ENCODE results near the gene C10orf95.

C10orf95 gene

DNA sequence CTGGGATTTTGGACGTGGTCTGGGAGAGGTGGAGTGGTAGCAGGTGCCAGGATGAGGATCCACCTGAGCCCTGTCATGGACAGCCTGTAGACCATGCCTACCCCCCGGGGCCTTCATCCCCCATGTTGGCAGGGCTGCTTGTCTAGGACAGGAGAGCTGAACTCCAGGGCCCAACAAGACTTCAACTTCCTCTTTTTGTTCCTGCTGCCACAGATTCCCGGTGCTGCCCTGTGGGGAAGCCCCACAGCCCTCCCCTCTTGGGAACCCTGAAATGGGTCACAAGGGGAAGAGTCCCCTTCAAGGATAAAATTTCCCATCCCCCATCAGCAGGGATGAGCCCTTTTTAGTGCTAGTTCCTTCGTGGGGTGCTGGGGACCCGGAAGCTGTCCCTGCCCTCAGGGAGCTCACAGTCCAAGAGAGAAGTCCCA is 17.7 kb downstream of the C10orf95 start:
- DNase-seq = no peak

- peak; percentile 99 for DNase-seq
Measured at GRCh38 chr10:102432162-102432950, 19.0 kb downstream of the C10orf95 start, which contains the start of gene CUEDC2. Gene CUEDC2 (minus strand): TSS chr10:102432574. CDS start chr10:102425188, 7,386 bp downstream.

- no peak for DNase-seq
Measured at GRCh38 chr10:102431452-102432124, 19.8 kb downstream of the C10orf95 start.

DNA sequence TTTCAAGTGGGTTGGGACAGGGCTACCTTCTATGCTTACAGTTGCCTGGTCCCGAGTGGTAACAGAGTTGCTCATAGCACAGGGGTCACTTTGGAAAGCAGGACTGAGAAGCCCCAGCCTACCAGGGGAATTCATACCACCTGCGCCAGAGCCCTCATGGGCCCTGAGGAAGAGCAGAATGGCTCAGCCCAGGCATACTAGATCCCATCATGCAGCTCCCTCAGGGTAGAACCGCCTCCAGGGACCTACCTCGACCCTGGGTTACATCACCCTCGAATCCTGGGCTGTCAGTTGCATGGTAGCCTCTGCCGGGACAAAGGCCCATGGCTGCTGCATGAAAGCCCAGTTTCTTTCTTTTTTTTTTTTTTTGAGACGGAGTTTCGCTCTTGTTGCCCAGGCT is 21.9 kb downstream of the C10orf95 start:
- DNase-seq = no peak

DNA sequence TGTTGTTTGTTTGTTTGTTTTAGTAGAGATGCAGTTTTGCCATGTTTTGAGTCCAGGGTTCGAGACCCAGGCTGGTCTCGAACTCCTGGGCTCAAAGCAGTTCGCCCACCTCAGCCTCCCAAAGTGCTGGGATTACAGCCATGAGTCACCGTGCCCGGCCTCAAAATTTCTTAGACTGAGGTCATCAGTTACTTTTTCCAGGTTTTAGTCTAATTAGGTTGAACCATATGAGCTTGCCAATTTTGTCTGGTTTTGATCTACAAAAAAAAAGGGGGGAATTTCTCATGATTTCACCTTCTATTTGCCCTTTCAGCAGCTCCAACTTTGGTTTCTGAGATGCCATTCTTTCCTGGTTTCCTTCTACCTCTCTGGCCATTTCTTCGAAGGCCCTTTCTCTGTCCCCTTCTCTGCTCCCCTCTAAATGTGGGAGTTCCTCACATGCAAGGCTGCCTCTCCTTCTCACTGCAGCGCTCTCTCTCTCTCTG is 24.5 kb downstream of the C10orf95 start:
- no peak for DNase-seq

DNA sequence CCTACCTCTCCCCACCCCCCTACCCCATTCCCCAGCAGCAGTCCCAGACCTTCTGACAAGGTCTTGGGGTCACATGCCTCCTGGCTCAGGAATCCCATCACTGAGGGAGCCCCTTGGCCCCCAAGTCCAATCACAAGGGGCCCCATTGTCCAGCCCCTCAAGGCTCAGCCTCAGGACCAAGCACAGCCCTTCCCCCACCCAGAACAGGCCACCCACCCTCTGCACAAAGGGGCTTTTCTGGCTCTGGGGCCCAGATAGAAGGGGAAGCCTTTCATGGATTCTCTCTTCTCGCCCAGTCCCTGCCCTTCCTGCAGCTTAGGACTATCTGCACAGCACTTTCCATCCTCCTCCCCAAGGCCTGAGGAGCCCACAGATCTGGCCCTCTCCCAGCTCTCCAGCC is 25.9 kb downstream of the C10orf95 start:
- no peak for DNase-seq

- DNase-seq = no peak
Measured at GRCh38 chr10:102424916-102425315, 26.4 kb downstream of the C10orf95 start.

DNA sequence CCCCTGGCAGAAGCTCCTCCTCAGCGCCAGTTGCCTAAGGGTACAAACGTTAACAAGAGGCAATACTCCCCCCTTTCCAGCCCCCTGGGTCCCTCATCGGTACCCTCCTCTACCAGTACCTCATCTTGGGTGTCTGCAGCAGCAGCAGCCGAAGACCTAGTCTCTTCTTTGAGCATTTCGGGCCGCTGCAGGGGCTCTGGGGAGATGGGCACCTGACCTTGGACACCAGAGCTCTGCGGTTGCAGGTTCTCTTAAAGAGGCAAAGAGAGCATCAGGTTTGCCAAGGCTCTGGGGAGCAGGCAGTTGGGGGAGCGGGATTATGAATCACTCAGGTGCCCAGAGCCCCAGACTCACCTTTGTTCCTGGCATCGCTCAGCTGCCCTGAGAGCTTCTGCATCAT is 27.2 kb downstream of the C10orf95 start:
- DNase-seq = no peak

- no peak for DNase-seq
Measured at GRCh38 chr10:102423372-102423968, 27.9 kb downstream of the C10orf95 start.

GRCh38 chr10:102422545-102423129 is 28.7 kb downstream of the C10orf95 start:
- DNase-seq = peak; percentile 81

- DNase-seq = no peak
Measured at GRCh38 chr10:102421757-102422512, 29.4 kb downstream of the C10orf95 start.

DNA sequence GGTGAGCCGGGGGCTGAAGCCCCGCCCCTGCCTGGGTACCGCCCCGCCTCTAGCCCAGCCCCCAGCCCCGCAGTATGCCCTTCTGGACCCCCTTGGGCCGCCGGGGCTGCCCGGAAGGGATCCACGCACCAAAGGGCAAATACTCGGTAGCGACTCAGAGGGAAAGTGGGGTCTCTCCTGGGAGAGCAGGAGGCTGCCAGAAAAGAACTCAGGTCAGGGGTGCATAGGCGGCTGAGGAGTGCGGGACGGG is 29.9 kb downstream of the C10orf95 start:
- no peak for DNase-seq

DNA sequence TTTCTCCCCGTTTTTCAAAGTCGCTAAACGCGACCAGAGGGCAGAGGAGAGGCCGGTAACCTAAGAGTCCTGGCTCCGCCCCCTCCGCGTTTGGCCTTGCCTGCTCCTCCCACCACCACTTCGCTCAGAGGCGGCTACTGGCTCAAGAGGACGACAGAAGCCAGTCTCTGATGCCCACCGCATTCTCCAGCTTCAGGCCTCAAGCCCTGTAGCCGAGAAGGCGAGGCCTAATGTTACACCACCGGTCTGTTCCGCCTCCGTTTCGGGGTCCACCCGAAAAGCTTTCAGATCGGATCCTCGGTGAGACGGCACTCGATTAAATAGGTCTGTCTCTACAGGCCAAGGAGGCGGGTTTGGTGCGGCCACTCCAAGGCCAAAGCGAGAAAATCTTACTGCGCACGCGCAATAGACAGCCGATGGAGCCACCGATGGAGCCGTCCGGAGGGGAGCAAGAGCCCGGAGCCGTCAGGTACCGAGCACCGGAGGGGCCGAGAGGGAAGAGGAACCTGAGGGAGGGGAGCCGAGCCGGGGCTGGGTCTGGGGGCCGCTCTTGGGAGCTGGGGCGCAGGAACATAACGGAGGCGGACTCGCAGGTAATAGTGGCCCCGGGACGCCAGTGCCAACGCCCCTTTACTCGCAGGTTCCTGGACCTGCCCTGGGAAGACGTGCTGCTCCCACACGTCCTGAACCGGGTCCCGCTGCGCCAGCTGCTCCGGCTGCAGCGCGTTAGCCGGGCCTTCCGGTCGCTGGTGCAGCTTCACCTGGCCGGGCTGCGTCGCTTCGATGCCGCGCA is 30.4 kb downstream of the C10orf95 start, which contains the start of gene FBXL15:
Gene FBXL15 (plus strand): TSS at position 123 of the 793 bp plus-strand sequence. CDS start 294 bp downstream, at position 417.
- peak; percentile 99 for DNase-seq

DNA sequence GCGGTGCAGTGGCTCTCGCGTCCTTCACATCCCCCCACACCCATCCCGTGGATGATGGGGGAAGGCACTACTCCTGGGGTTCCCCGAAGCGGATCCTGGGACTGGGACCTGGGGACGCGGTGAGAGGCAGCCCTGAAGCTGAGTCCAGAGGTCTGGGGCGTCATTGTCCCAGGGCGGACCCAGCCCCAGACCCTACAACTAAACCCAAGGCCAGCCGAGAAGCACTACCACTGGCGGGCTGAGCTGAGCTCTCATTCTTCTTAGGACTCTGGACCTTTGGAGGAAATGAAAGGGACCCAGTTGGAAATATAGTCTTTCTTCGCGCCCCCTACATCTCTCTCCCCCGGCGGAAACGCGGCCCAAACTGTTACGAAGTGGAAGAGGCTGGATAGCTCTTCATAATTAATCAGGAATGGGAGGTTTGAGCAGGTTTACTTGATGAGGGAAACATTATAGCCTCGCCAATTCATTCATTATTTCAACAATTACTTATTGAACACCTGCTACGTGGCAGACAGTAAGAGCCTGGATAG is 31.1 kb downstream of the C10orf95 start:
- peak; percentile 62 for DNase-seq

DNA sequence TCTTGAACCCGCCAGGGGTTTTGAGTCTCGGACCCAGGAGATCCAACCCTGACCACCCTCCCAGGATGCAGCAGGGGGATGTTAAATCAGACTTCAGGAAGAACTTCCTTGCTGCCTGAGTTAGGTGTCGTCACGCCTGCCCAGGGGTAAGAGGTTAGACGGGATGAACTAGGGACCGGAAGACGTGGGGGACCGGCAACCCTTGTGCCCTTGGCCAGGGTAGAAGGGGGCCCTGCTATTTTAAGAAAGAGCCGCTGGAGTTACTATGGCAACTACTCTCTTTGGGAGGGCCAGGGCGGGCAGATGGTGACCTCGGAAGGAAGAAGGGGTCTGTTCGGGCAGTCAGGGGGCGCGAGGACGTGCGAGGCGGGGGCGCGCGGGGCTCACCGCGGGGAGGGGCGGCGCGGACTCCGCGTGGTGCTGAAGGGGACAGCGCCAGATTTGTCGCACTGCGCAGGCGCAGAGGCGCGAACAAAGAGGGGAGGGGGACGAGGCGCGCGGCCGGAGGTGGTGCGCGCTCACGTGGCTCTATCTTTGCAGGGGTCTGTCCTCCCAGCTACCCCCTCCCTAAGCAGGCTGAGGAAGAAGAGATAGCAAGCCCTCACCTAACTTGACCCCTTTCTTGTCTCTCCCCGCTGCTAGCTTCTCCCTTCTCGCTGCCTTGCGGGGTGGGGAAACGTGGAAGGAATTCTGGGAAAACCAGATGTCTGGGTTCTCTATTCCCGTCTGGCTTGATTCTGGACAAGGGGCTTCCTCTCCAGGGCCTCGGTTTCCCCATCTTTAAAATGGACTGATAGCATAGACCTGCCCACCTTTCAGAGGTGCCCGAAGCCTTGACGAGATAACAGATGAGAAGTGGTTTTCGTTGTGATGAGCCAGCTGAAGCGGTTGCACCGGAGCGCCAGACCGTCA is 31.8 kb downstream of the C10orf95 start:
- DNase-seq = peak; percentile 90

DNA sequence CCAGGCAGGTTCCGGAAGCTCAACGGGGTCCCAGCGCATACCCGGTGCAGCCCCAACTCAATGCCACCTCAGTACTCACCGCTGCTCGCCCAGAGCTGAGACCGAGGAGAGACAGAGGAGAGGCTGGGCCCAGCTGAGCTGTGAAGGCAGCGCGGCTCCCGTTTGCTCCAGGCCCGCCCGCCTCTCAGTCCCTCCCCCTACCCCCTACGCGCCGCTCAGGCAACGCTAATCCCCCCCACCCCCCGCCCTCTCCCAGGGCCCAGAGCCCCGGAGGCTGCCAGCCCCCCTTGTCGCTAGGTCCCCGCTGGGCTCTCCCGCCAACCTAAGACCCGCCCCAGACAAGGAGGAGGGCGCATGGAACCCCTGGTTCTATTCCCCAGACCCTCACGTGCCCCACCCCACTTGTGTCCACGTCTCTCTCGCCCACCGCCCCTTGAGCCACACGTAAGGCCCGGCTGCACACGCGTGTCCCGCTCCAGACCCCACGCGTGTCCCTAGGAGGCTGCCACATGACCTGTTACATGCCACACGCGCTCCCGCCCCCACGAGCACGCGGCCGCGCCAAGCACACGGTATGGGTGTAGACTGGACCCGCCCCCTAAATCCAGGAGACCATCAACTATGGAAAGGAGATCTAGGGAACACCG is 32.6 kb downstream of the C10orf95 start, which contains the start of gene PSD:
Gene PSD (minus strand): TSS at position 164 of the 647 bp plus-strand sequence. CDS start 1,747 bp downstream, outside the sequence.
- no peak for DNase-seq

DNA sequence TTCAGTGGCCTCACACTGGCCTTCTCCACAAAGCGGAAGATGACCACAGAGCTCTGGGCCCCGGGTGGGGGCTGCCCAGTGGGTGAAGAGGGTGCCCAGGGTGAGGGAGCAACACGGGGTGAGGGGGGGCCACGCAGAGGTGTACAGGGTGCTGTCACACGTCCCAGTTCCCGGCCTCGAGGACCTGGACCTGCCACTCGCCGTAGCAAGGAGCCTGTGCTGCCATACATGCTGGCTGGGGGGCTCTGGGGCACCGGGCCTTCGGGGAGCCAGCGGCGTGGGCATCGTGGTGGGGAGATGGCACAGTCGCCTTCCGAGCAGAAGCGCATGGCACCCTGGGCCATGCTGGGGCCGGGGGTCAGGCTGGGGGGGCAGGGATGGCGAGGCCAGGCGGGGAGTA is 34.6 kb downstream of the C10orf95 start:
- DNase-seq = no peak

DNA sequence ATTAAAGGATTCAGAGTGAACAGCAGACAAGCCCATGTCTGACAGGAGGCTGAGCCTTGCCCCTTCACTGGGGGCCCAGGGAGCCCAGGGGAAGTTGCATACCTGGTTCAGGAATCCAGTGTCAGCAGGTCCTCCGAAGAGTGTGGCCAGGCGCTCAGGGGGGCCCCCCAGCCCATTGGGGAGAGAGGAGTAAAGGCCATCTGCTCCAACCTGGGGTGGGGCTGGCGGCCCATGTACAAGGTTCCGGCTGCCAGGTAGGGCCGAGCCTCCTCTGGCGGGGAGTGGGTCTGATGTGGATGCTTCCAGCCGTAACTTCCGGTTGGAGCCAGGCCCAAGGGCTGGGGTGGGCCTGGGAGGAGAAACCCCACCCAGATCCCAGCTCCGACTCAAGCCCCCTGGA is 35.1 kb downstream of the C10orf95 start:
- DNase-seq = no peak

- no peak for DNase-seq
Measured at GRCh38 chr10:102414749-102415148, 36.6 kb downstream of the C10orf95 start.
